Measurements from ENCODE around the gene CEACAM19. TPM values are rescaled to one million over a fixed set of nuclear protein-coding genes. Genes with fewer than 3 reads are reported as not detected.

The CEACAM19 gene
- total and polyA plus RNA-seq, 2 of the 13 experiments (the other 11 are each of a cell fraction or from before 2014, with no cell fraction given): 1.3 to 4.0 TPM

- TF ChIP-seq ZNF276 (CRISPR knock-in tag; IDR thresholded peaks at IDR 0.05; ENCODE audit: low read depth): 0 out of 2 replicates have a peak, but pooled peaks have one; percentile 40
- no peak for TF ChIP-seq ATF1 (CRISPR knock-in tag; IDR thresholded peaks at IDR 0.05)
- TF ChIP-seq ZNF34 (CRISPR knock-in tag; IDR thresholded peaks at IDR 0.05; ENCODE audit: borderline replicate concordance): peak; percentile 35; the same call in 1 of the 2 replicates
- TF ChIP-seq ZNF468 (CRISPR knock-in tag; IDR thresholded peaks at IDR 0.05): no peak
- peak; percentile 86; the same call in 1 of the 2 replicates for TF ChIP-seq ZSCAN22 (CRISPR knock-in tag; IDR thresholded peaks at IDR 0.05)
- 0 out of 2 replicates have a peak, but pooled peaks have one; percentile 56 for TF ChIP-seq NR2F2 (IDR thresholded peaks at IDR 0.05; ENCODE audit: borderline replicate concordance, low read depth)
- no peak for TF ChIP-seq JARID2 (CRISPR knock-in tag; IDR thresholded peaks at IDR 0.05; ENCODE audit: insufficient replicate concordance)
- 0 out of 2 replicates have a peak, but pooled peaks have one; percentile 42 for TF ChIP-seq TFE3 (CRISPR knock-in tag; IDR thresholded peaks at IDR 0.05)
- no peak for TF ChIP-seq ZNF619 (CRISPR knock-in tag; IDR thresholded peaks at IDR 0.05)
- TF ChIP-seq TSC22D2 (CRISPR knock-in tag; IDR thresholded peaks at IDR 0.05; ENCODE audit: borderline replicate concordance): no peak
- no peak for TF ChIP-seq CBX1 (IDR thresholded peaks at IDR 0.05; ENCODE audit: low read depth)
- no peak for TF ChIP-seq HOXA7 (CRISPR knock-in tag; IDR thresholded peaks at IDR 0.05)
- TF ChIP-seq SIN3B (IDR thresholded peaks at IDR 0.05; ENCODE audit: low read length): no peak
- no peak for TF ChIP-seq RAD51 (IDR thresholded peaks at IDR 0.05; ENCODE audit: borderline replicate concordance)
- no peak for TF ChIP-seq ZIK1 (CRISPR knock-in tag; IDR thresholded peaks at IDR 0.05; ENCODE audit: borderline replicate concordance, low read depth)
- TF ChIP-seq CAMTA2 (CRISPR knock-in tag; IDR thresholded peaks at IDR 0.05; ENCODE audit: borderline replicate concordance): no peak
- TF ChIP-seq PRMT3 (CRISPR knock-in tag; IDR thresholded peaks at IDR 0.05; ENCODE audit: borderline replicate concordance, low read depth): no peak
- no peak for TF ChIP-seq ZNF17 (CRISPR knock-in tag; IDR thresholded peaks at IDR 0.05)
- no peak for TF ChIP-seq IKZF1 (IDR thresholded peaks at IDR 0.05)
- TF ChIP-seq ARID5B (CRISPR knock-in tag; IDR thresholded peaks at IDR 0.05): peak; percentile 85
- TF ChIP-seq ARNT (IDR thresholded peaks at IDR 0.05): no peak
- TF ChIP-seq JUN (CRISPR knock-in tag; IDR thresholded peaks at IDR 0.05): peak; percentile 76
- TF ChIP-seq ASH2L (IDR thresholded peaks at IDR 0.05; ENCODE audit: insufficient read length, low read depth, low read length): peak; percentile 24
- TF ChIP-seq ATF7-NPFF (CRISPR knock-in tag; IDR thresholded peaks at IDR 0.05; ENCODE audit: low read depth): peak; percentile 31; the same call in 1 of the 2 replicates
Measured at GRCh38 chr19:44718441-44719261, 47.4 kb downstream of the CEACAM19 start (continued).
